Transverse colon (tissue), 4 donors: Measurements from ENCODE around the gene RNF114.

Experiments
- POLR2A ChIP-seq: fragments of 450-650 bp; IDR thresholded peaks from one replicate; pipeline ENCODE4 v1.6.1; 2016; ENCODE audit warnings: antibody characterized with exemption, mild to moderate bottlenecking, moderate library complexity
- POLR2AphosphoS5 ChIP-seq, 3 donors: sonication (generic); formaldehyde crosslinking; IDR thresholded peaks; one replicate each; pipeline ENCODE4 v1.6.1; 2016; ENCODE audit warnings: antibody characterized with exemption in 3 of 3
- TF ChIP-seq, protein P1 (sequence below), 5 experiments: fragments of 200-600 bp in 3 of 5; fragments of 450-650 bp in 2 of 5; sonication (generic) in 3 of 5; IDR thresholded peaks; 1 replicate in 2 of 5; 2 replicates in 3 of 5; pipeline ENCODE4 v1.5.1; 2016 to 2017; ENCODE audit warnings: antibody characterized with exemption in 5 of 5, inconsistent platforms in 3 of 5, mild to moderate bottlenecking in 2 of 5, moderate library complexity in 1 of 5

DNA sequence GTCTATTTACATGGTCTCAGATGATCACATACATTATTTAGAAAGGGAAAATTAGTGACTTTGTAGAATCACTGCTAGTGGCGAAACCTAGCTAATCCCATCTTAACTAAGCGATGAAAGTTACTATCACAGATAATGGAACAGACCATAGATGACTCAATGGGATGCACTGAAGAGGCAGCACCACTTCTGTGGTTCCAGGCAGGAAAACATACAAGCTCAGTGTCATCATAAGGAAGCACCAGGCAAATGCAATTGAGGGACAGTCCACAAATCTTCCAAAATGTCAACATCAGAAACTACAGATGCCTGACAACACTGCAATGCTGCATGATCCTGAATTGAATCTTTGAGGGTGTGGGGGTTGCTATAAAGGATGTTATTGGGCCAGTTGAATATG lies 30.7 kb downstream of the RNF114 start:
- TF ChIP-seq, protein P1, sequence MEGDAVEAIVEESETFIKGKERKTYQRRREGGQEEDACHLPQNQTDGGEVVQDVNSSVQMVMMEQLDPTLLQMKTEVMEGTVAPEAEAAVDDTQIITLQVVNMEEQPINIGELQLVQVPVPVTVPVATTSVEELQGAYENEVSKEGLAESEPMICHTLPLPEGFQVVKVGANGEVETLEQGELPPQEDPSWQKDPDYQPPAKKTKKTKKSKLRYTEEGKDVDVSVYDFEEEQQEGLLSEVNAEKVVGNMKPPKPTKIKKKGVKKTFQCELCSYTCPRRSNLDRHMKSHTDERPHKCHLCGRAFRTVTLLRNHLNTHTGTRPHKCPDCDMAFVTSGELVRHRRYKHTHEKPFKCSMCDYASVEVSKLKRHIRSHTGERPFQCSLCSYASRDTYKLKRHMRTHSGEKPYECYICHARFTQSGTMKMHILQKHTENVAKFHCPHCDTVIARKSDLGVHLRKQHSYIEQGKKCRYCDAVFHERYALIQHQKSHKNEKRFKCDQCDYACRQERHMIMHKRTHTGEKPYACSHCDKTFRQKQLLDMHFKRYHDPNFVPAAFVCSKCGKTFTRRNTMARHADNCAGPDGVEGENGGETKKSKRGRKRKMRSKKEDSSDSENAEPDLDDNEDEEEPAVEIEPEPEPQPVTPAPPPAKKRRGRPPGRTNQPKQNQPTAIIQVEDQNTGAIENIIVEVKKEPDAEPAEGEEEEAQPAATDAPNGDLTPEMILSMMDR (IDR thresholded peaks at IDR 0.05), result no peak
- TF ChIP-seq POLR2A (no peak), POLR2AphosphoS5 (IDR thresholded peaks at IDR 0.05) (no peak)
